Neural progenitor cell (in vitro differentiated cells): ENCODE data around the gene CACHD1.

Experiments used
- EZH2 ChIP-seq: fragments of 200-600 bp; sonication (generic); IDR thresholded peaks from 2 replicates; pipeline ENCODE4 v1.6.1; 2017; ENCODE audit warnings: antibody characterized with exemption, mild to moderate bottlenecking, moderate library complexity
- EZH2phosphoT487 ChIP-seq: fragments of 200-600 bp; sonication (generic); IDR thresholded peaks from 2 replicates; pipeline ENCODE4 v1.6.1; 2017; ENCODE audit warnings: antibody characterized with exemption
- TF ChIP-seq, protein P1 (sequence below): fragments of 200-600 bp; sonication (generic); IDR thresholded peaks from 2 replicates; pipeline ENCODE4 v1.5.1; 2017; ENCODE audit warnings: antibody characterized with exemption, mild to moderate bottlenecking

DNA sequence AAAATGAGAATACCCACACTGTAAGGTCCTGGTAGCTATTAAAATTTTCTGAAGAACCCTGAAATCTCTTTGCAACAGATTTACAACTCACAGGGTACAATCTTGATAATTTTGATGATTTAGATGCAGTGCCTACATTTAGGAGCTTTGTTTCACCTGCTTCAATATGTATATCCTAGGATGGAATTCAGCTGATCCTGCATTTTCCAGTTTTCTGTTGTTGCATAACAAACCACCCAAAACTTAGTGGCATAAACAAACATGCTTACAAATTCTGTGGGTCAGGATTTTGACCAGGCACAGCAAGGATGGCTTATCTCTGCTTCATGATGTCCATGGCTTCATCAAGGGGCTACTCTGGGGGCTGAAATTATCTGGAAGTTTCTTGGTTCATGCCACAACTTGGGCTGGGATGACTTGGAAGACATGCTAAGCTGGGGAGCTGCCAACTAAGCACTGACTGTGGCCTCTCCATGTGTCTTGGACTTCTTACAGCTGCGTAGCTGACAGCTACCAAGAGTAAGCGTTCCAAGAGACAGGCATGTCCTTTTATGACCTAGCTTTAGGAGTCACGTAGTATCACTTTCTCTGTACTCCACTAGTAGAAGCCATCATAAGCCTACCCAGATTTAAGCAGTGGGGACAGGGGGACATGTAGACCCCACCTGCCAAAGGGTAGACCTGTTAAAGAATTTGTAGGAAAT, 108.5 kb downstream of the CACHD1 start:
- TF ChIP-seq, protein P1, sequence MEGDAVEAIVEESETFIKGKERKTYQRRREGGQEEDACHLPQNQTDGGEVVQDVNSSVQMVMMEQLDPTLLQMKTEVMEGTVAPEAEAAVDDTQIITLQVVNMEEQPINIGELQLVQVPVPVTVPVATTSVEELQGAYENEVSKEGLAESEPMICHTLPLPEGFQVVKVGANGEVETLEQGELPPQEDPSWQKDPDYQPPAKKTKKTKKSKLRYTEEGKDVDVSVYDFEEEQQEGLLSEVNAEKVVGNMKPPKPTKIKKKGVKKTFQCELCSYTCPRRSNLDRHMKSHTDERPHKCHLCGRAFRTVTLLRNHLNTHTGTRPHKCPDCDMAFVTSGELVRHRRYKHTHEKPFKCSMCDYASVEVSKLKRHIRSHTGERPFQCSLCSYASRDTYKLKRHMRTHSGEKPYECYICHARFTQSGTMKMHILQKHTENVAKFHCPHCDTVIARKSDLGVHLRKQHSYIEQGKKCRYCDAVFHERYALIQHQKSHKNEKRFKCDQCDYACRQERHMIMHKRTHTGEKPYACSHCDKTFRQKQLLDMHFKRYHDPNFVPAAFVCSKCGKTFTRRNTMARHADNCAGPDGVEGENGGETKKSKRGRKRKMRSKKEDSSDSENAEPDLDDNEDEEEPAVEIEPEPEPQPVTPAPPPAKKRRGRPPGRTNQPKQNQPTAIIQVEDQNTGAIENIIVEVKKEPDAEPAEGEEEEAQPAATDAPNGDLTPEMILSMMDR: no peak
- no peak for TF ChIP-seq EZH2
- TF ChIP-seq EZH2phosphoT487: no peak
